NAMALWA (cell line): ENCODE data around the gene SLC35B4.
"Not testable (repeated sequence)": the region's sequence is repeated elsewhere in the genome, so short reads cannot be mapped to it uniquely, and the experiment has no call there.

ENCODE experiments used
- DNase-seq: peaks from one replicate; pipeline ENCODE4 v3.0.0-alpha.2; 2015; ENCODE audit warnings: low spot score

Gene SLC35B4

GRCh38 chr7:134331393-134331792, 14.7 kb upstream of the SLC35B4 start:
- DNase-seq = no peak

- DNase-seq = no peak
These were observed 14.2 kb upstream of the SLC35B4 start for GRCh38 chr7:134330974-134331373.

- DNase-seq = no peak
These were observed 13.1 kb upstream of the SLC35B4 start for GRCh38 chr7:134329614-134330346.

DNA sequence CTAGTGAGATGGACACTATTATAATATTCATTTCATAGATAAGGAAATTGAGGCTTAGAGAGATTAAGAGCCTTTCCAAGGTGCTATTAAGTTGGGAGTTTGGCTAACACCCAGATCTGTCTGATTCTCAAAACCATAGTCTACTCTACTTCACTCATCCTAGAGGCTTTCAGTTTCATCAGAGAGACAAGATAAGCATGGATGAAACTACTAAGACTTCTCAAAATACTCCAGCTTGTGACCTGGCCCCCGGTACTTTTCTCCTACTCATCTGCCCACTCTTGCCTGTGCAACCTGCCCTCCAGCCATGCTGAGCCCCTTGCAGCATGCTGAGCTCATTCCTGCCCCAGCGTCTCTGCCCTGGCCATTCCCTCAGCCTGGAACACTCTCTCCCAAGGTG, 12.2 kb upstream of the SLC35B4 start:
- no peak for DNase-seq

GRCh38 chr7:134327896-134328295, 11.2 kb upstream of the SLC35B4 start:
- peak; percentile 93 for DNase-seq

- DNase-seq = no peak
These were observed 7.4 kb upstream of the SLC35B4 start for GRCh38 chr7:134324107-134324506.

GRCh38 chr7:134320201-134320600, 3.5 kb upstream of the SLC35B4 start:
- DNase-seq = no peak

DNA sequence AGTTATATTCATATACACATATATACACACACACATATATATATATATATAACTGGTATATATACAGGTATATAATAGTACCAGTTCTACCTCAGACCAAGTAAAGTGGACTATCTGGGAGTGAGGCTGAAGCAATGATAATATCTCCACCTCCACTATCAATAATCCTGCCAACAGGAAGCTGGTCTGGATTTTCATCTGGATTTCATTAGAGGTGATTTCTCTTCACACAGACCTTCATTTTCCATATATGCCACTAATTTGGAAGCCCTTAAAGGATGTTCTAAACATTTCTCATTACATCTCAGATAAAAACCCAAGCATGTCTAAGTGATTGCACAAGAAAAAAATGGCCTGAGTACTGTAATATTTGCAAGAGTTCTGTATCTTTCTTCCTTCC, 1.7 kb upstream of the SLC35B4 start:
- DNase-seq = no peak

DNA sequence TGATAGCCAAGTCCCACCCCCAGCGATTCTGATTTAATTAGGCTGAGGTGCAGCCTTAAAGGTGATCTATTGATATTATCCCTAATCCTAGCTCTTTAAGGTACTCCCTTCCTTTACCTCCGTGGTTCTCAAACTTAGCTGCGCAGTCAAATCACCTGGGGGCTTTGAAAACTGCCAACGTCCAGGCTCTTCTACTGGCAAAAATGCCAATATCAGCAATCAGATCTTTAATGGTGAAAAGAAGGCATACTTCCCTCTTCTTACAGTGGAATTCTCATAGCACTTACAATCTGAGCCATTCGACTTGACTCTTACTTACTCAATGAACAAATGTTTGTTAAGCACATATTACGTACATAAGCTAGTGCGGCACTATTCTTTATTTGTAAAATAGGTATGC, 704 bp upstream of the SLC35B4 start:
- no peak for DNase-seq

DNA sequence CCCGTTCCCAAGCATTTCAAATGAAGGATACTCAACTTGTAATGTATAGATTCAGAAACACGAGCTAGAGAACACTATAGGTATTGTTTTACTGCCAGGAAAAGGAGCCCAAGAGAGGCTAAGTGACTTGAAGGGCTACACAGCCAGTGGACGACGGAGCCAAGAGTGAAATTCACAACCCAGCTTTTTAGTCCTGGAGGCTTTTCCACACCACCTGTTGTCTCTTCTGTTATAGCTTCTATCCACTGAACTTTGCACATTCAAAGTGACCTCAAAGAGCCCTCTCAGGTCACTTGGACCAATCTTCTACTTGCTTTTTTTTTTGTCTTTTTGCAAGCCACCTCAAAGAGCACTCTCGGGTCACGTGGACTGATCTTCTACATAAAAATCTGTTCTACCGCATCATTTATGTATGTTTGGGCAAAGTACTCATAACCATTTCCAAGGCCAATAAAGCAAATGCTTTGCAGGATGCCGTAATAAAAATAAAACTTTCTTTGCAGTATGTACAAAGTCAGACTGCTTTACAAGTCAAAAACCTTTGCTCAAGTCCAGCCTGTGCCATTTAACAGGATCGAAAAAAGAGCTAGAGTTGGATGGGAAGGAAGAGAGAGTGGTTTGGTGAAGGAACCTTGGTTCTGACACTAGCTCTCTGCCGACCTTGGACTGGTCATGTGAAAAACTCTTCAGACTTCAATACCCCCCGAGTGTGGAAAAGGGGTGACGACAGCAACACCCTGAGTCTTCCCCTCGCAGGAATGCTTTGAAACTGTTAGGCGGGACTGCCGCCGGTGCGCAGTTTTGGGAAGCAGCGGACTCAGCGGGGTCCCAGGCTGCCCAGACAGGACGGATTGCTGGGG, 821 bp downstream of the SLC35B4 start:
- peak; percentile 60 for DNase-seq

GRCh38 chr7:134313543-134313942, 3.2 kb downstream of the SLC35B4 start:
- DNase-seq = no peak

GRCh38 chr7:134312717-134313116, 4.0 kb downstream of the SLC35B4 start:
- no peak for DNase-seq

DNA sequence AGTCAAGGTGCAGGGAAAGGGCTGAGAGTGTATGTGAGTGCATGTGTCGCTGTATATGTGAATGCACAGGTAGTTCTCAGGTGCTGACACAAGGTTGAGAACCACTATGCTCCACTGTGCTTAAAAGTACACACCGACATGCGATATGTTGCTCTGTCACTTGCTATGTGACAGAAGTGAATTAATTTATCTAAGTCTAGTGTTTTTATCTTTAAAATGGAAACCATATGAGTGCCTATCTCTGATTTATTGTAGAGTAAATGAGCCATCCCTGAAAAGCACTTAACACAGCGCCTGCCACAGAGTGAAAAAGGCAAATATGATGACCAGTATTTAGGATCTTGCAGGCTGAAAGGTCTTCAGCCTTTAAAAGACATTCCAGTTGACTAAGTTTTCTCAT, 4.9 kb downstream of the SLC35B4 start:
- DNase-seq = no peak

DNA sequence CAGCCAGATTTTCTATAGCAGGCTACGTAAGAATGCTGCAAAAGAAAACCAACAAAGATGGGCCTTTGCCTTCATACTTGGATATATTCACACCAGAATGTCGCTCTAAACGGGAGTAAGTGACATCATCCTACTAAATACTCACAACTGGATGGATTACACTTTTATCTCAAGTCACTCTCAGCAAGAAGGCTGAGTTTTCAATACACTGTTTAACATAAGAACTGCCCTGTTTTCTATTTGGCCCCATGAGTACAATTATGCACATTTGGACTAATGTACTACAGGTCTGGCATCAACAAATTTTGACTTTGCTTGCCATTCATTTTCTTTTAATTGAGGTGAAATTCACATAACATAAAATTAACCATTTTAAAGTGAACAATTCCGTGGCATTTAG, 8.2 kb downstream of the SLC35B4 start:
- no peak for DNase-seq

DNA sequence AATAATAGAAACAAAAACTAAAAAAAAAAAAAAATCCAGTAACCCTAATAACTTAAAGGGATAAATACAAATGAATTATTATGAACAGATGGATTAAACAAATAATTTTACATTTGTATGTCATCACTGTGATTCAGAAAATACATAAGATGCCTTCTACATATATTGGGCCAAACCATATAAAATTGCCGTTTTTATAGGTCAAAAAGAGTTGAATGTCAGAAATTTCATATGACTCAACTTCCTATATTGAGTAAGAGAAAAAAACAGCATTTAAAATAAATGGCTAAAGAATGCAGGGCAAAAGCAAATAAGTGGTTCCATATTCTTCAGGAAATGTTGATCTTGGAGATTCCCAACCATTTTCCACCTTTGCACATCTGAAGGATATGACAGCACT, 9.4 kb downstream of the SLC35B4 start:
- no peak for DNase-seq

- DNase-seq = no peak
These were observed 14.6 kb downstream of the SLC35B4 start for GRCh38 chr7:134302120-134302519.

- DNase-seq = no peak
These were observed 15.1 kb downstream of the SLC35B4 start for GRCh38 chr7:134301592-134301991.

- no peak for DNase-seq
These were observed 15.7 kb downstream of the SLC35B4 start for GRCh38 chr7:134300988-134301387.

GRCh38 chr7:134298902-134299683, 17.6 kb downstream of the SLC35B4 start:
- DNase-seq = no peak

- DNase-seq = no peak
These were observed 19.2 kb downstream of the SLC35B4 start for GRCh38 chr7:134297489-134297888.

- DNase-seq = not testable (repeated sequence)
These were observed 20.7 kb downstream of the SLC35B4 start for GRCh38 chr7:134295982-134296381.

DNA sequence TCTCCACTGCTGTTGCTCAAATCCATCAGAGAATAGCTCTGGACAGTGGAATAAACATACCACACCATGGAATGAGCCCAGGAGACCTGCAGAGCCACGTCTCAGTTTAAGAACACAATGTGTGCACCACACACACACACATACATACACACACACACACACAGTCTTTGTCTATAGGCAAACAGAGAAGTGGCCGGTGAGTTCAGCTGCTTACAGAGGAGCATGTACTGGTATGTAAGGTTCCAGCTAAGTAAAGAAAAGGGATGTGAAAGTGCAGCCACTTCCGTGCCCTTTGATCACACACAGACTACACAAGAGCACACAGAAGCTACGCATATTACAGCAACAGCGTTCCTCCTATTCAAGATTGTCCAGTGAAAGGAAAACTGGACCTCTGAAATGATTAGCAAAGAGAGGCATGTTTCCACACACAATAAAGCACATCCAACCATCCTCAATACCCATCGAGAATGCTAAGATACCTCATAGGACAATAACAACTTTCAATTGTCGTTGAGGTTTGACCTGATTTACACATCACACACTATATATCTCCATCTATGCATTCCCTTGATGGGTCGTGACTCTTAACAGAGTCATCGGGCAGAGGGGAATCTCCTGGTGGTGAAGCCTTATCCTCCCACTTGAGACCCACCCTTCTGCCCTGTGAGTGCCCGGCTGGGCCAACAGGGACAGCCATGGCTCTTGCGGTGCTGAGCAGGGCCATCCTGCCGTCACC, 23.6 kb downstream of the SLC35B4 start:
- DNase-seq = peak; percentile 88
